HG03571 (cell line): Measurements from ENCODE around the gene ALDH18A1.
"Not testable (repeated sequence)": the region's sequence is repeated elsewhere in the genome, so short reads cannot be mapped to it uniquely, and the experiment has no call there.

ENCODE experiments used
- ATAC-seq: cut with Tn5 transposase; IDR thresholded peaks from one replicate; pipeline ENCODE4 v1.9.1; 2021; ENCODE audit not compliant: unreplicated experiment

ALDH18A1 gene

DNA sequence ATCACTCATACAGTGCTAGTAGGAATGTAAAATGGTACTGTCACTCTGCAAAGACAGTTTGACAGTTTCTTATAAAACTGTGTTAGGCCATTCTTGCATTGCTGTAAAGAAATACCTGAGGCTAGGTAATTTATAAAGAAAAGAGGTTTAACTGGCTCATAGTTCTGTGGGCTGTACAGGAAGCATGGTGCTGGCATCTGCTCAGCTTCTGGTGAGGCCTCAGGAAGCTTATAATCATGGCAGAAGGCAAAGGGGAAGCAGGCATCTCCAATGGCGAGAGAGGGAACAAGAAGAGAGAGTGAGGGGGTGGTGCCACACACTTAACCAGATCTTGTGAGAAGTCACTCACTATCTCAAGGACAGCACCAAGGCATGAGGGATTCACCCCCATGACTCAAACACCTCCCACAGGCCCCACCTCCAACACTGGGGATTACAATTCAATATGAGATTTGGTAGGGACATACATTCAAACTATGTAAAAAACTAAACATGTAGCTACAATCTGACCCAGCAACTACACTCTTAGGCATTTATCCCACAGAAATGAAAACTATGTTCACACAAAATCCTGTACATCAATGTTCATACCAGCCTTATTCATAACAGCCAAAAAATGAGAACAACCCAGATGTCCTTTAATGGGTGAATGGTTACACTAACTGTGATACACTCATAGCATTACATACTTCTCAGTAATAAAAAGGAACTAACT, 5.0 kb downstream of the ALDH18A1 start:
- no peak for ATAC-seq

DNA sequence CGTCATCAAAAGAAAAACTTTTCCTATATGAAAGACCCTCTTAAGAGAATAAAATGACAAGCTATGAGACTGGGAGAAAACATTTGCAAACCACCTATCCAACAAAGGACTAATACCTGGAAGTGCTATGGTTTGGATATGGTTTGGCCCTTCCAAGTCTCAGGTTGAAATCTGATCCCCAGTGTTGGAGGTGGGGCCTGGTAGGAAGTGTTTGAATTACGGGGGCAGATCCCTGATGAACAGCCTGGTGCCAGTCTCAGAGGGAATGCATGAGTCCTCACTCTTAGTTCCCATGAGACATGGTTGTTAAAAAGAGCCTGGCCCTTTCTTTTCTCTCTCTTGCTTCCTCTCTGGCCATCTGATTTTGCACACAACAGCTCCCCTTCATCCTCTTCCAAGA, 6.3 kb downstream of the ALDH18A1 start:
- no peak for ATAC-seq

DNA sequence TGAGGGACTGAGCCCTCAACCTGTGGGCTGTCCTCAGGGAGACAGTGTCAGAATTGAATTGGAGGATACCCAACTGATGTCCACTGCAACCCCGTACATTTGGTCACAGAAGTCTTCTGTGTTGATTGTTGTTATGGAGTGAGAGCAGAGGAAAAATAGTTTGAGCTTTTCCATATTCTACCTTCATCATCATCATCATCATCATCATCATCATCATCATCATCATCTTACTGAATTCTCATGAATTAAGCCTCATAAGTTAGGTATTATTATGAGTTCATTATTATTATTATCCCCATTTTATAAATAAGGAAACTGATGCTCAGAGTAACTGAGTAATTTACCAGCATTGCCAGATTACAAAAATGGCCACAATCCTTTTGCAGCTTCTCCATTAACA, 8.4 kb downstream of the ALDH18A1 start:
- no peak for ATAC-seq

DNA sequence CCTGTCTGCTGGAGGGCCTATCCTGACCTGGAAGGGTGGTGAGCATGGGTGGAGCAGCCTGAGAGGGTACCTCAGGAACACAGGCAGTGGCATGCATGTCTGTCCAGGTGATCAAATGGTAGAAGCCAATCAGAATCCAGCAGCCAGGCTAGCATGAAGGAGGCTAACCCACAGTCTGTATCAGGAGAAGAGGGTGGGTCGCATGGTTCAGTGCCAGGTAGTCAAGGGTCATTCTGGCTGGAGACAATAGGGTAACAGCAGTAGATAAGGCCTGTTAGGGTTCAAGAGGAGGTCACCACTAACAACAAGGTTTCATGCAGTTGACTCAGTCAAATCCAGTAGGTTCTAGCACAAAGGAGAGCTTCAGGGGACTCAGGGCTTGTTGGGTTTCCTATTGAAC, 10.4 kb downstream of the ALDH18A1 start:
- no peak for ATAC-seq

DNA sequence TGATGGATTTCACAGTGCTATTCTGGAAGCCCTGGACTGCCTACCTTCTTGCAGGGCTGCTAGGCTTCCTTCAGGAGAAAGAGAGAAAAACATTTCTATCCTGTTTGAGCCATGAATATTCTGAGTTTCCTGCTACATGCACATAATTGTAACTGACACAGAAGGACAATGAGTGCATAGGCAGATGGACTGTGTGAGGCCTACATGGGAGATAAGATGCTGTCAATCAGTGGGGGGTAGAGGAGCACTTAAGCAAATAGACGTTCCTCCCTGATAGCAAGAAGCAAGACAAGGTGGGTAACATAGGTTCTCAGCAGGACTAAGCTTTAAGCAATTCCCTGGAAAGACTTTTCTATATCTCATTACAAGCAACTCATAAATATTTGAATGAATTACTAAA, 11.6 kb downstream of the ALDH18A1 start:
- no peak for ATAC-seq

DNA sequence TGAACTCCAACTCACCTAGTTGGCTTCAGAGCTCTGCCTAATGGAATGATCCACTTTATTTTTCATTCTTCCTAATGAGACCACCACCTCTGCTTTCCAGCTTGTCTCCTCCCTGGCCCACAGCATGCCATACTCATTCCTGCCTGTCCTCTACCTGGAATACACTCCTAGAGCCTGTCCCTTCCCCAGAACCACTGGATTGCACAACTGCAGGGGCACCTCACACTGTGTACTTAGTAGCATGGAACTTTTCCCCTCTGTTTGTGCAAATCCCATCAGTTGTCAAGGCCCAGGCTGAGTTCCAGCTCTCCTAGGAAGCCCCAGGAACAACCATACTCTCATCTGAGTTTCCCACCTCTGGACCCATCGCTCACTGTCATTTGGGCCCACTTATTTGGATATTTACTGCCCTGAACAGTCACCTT, 15.6 kb downstream of the ALDH18A1 start:
- ATAC-seq: no peak

DNA sequence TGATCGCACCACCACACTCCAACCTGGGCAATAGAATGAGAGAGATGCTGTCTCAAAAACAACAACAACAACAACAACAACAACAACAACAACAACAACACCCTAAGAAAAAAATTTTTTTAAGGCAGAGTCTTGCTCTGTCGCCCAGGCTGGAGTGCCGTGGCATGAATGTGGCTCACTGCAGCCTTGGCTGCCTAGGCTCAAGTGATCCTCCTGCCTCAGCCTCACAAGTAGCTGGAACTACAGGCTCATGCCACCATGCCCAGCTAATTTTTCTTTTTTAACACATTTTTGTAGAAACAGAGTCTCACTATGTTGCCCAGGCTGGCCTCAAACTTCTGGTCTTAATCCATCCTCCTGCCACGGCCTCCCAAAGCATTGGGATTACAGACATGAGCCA, 18.6 kb downstream of the ALDH18A1 start:
- ATAC-seq: no peak

DNA sequence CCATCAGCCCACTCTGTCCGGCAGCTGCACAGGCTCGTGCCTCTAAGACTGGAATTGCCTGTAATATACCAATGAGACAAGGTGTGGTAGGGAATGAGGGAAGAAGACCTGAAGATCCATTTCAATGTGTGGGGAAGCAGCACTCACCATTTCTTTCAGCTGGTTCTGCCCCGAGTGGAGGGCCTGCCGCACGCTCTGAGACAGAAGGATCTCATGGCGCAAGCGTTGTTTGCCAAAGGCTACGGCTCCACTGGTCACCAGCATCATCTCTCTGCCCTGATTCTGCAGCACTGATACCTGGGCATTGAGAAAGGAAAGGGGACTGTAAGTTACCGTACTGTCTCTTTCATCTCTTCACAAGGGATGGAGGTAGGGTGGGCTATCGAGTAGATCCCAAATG, 19.4 kb downstream of the ALDH18A1 start:
- ATAC-seq: no peak

DNA sequence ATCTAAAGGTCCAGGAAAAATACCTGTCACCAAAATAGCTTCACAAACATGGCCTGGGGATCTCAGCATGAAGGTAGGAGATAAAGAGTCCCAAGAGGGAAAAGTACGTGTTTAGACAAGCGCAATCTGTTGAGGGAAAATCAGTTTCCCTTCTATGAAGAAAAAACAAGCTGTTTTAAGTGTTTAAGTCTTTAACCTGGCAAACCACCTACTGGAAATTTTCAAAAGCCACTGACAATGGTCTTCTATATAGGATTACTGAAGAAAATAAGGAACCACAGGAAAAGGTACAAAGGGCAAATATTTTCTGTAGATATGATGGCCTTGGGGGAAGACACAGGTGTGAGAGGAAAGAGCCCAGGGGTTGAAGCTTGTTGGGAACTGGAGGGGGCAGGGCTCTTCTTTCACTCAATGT, 21.2 kb downstream of the ALDH18A1 start:
- no peak for ATAC-seq

DNA sequence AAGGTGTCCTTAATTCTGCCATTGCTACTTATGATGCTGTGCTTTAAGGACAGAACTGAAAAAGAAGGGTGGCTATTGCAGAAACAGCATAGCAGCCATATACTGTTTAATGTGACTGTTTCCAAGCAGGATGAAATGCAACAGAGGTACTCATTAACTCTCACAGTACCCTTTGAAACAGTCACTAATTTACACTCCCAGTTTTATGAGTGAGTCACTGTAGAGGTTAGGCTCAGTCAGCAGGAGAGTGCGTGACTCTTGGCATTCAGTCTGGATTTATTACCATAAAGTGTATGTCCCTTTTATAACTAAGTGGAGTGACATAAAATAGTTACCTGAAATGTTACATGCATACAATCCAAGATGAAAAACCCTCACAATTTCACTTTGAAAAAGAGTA, 27.7 kb downstream of the ALDH18A1 start:
- ATAC-seq: no peak

DNA sequence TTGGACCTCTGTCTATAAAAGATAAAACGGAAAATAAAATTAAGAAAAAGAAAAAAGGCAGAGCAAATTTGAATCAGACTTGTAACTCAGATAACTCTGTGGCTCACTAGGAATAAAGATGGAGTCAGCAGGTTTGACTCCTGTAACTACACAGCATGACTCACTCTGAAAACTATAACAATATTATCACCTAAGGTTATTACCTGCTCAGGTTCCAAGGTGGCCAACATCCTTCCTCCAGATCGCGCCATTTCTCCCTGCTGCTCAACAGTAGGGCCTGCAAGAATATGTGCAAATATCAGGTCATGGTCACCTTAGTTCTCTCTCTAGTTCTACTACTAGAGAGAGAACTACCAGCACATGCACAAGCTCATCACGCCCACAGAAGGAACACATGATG, 30.0 kb downstream of the ALDH18A1 start:
- no peak for ATAC-seq

DNA sequence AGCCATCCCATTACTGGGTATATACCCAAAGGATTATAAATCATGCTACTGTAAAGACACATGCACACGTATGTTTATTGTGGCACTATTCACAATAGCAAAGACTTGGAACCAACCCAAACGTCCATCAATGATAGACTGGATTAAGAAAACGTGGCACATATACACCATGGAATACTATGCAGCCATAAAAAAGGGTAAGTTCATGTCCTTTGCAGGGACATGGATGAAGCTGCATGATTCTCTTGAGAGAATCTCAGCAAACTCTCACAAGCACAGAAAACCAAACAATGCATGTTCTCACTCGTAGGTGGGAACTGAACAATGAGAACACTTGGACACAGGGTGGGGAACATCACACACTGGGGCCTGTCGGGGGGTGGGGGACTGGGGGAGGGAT, 36.1 kb downstream of the ALDH18A1 start:
- ATAC-seq: not testable (repeated sequence)

DNA sequence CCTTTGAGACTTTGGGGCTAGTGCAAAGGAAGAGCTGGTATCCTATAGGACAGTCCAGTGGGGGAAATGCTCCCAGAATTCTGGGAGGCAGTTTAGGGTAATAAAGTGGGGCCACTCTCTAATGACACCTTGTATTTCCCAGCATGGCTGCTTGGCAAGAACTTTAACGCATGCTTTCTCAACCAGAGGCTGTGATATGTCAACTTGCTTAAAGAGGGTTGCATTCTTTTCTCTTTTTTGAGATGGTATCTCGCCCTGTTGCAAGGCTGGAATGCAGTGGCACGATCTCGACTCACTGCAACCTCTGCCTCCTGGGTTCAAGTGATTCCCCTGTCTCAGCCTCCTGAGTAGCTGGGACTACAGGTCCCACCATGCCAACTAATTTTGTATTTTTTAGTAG, 38.4 kb downstream of the ALDH18A1 start:
- no peak for ATAC-seq

DNA sequence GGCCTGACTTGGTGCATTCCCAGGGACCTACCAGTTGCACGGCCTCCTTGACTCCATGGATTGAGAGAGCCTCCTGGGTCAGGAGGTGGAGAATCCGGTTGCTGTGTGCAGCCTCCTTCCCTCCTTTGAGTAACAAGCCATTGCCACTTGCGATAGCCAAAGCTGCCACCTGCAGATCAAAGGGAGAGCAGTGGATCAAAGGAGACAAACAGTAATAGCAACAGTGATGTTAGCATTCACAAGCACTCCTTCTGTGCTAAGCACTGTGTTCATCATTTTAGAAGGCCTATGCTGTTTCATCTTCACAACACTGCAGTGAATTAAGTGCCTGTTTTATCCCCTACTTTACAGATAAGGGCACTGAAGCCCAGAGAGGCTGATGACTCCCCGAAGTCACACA, 40.1 kb downstream of the ALDH18A1 start:
- ATAC-seq: no peak

DNA sequence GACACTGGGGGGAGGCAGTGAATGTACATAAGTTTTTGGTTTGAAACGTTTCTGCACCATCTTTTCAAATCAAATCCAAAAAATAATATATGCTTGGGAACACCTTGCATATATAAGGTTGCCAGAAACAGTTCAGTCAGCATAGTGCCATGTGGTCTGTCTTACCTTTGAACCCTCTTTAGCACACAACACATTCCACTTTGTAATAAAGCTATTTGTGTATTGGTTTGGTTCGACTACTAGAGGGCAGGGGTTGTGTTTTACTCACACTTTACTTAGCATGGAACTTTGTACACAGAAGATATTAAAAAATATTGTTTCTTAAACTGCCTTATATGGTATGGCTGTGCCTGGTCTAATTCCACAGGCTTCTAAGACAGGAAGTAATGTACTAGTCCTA, 43.2 kb downstream of the ALDH18A1 start:
- no peak for ATAC-seq

DNA sequence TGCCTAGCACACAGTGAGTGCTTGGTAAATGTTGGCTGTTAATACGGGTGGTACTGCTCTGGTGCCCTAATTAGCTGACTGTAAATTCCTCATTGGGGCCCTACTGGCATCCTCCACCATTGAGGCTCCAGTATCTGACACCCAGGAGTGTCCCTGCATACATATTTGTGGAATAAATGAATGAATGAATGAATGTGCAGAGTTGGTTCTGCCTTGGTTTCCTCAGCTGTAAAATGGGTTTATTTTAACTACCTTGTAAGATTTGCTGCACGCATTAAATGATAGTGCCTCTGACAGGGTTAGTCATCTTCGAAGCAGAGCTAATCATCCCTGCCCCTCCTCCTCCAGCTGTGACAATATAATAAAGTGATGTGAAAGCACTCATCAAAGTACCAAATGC, 45.8 kb downstream of the ALDH18A1 start:
- ATAC-seq: no peak

DNA sequence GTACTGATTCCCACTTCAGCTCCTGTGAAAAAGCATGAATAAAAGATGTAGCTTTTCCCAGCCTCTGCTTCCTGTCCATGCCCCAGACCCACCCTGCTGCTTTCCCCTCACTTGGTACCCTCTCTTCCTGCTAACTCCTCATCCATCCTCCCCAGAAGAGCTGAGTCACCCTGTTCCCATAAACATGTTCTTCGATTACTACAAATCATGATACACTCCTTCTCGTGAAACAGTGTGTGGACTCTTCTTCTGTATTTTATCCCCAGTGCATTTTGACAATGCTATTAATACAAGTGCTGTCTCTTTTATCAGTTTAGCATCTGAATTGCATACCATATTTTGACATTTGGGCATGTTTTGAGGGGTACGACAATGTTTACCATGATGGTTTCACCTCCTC, 49.6 kb downstream of the ALDH18A1 start:
- ATAC-seq: no peak

DNA sequence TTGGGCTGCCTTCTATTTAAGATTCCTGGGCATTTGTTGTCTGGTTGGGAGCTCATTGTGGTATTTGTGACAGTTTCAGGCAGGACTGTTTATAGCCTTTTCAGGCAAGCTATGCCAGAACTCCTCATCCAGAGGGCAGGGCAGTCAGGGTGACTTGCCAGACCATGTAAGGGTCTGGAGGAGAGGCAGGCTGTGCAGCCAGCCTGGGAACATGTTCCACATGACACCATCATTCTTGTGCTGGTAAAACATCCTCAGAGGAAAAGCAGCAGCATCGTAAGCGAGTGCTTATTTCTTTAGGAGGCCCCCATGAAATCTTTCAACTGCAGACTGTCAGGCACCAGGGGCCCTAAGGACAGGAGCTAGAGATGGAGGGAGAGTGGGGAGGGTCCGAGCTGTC, 51.3 kb downstream of the ALDH18A1 start:
- ATAC-seq: no peak

DNA sequence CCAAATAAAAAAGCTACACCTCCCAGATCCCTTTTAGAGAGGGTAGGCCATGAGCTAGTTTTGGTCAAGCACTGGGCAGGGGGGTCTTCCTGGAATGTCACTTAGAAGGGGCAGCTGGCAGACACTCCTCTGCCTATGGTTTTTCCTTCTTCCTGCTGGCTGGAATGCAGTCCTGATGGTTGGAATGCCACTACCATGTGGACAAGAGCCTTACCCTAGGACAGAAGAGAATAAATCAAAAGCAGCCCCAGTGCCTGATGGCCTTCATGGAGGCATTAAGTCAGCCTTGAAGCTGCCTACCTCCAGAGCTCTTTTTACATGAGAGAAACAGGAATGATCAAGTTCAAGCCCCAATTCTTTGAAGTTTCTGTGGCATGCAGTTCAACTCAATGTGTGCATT, 51.9 kb downstream of the ALDH18A1 start:
- no peak for ATAC-seq

DNA sequence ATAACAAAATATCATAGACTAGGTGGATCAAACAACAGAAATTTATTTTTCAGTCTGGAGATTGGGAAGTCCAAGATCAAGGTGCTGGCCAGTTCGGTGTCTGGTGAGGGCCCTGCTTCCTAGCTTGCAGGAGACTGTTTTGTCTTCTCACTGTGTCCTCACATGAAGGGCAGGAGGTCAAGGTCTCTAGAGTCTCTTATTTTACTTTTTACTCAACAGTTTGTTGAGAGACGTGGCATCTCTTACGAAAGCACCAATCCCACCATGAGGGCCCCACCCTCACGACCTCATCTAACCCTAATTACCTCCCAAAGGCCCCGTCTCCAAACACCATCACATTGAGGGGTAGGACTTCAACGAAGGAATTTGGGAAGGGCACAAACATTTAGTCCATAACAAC, 54.1 kb downstream of the ALDH18A1 start:
- ATAC-seq: no peak

DNA sequence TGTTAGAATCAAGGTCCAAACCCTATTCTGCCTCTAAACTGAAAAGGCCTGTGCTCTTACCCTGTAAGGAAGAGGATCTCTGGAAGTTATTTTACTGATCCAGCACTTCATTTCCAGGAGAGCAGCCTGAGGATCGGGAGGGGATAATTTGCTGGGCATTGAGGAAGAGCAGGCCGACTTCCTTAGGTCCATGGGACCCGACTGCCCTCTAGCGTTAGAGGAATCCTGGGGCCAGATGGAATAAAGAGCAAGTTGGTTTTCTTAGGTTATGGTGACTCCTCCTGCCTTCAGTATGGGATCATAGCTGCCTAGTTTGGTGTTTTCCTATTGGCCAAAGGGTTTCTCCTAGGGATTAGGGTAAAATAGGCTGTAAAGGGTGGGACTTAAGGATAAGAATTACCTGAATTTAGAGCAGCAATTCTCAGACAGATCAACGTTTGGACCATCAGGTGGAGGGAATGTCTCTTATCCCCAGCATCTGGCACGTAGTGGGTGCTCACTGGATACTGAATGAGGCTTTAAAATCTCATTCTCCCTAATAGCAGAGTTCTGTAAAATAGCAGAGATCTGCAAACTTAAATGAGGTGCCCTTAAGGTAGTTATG, 55.3 kb downstream of the ALDH18A1 start:
- ATAC-seq: peak; percentile 61

DNA sequence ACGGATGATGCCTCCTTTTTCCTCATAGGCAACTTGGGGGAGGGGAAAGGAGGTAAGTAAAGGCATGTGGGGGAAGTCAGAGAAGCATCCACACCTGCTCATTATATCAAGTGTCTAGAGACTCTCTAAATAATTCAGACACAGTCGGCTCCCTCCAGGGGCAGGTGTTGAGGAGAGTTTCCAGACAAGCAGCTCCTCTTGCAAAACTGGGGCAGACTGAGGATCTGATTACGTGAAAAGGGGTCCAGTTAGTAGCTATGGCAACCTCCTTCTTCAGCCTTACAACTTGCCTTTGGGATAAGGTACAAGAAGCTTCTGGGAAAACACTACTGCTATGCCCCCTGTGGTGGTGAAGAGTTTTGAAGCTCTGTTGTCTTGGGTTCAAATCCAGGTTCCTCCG, 56.4 kb downstream of the ALDH18A1 start:
- ATAC-seq: no peak

DNA sequence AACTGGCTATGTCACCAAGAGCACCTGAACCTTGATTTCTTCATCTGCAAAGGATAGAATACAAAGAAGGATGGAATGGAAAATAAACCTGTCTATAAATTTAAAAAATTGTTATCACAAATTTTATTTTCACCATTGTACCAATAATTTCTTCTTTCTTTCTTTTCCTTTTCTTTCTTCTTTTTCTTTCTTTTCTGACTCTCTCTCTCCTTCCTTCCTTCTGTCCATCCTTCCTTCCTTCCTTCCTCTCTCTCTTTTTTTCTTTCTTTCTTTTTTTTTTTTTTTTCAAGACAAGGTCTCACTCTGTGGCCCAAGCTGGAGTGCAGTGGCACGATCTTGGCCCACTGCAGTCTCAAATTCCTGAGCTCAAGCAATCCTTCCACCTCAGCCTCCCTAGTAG, 58.7 kb downstream of the ALDH18A1 start:
- no peak for ATAC-seq
